ACC112 (cell line): ENCODE measurements around the gene IL1R2.

Experiments
- H2AFZ ChIP-seq: fragments of 200-600 bp; sonication (generic); one replicate; pipeline ENCODE4 v1.6.0; 2017; ENCODE audit warnings: antibody characterized with exemption, low read length; ENCODE audit not compliant: unreplicated experiment
- H3K27ac ChIP-seq: fragments of 200-600 bp; sonication (generic); 2 replicates; pipeline ENCODE4 v1.5.1; 2014; ENCODE audit warnings: low read depth, mild to moderate bottlenecking, antibody characterized with exemption, low read length, moderate library complexity
- H3K27me3 ChIP-seq: fragments of 200-600 bp; sonication (generic); 2 replicates; pipeline ENCODE4 v1.6.1; 2014; ENCODE audit warnings: mild to moderate bottlenecking, antibody characterized with exemption, low read length, moderate library complexity, mixed read lengths; ENCODE audit not compliant: insufficient read depth
- H3K36me3 ChIP-seq: fragments of 200-600 bp; sonication (generic); 2 replicates; pipeline ENCODE4 v1.6.1; 2016; ENCODE audit warnings: mild to moderate bottlenecking, antibody characterized with exemption, low read length, moderate library complexity, mixed read lengths; ENCODE audit not compliant: insufficient read depth
- H3K4me1 ChIP-seq: fragments of 200-600 bp; sonication (generic); one replicate; pipeline ENCODE4 v1.6.1; 2016; ENCODE audit warnings: low read length, mixed read lengths; ENCODE audit not compliant: insufficient read depth, unreplicated experiment, control insufficient read depth
- H3K4me3 ChIP-seq: fragments of 200-600 bp; sonication (generic); 2 replicates; pipeline ENCODE4 v1.5.1; 2014; ENCODE audit warnings: mild to moderate bottlenecking, low read depth, low read length
- H3K79me2 ChIP-seq: fragments of 200-600 bp; sonication (generic); one replicate; pipeline ENCODE4 v1.6.0; 2016; ENCODE audit warnings: low read length; ENCODE audit not compliant: control insufficient read depth, unreplicated experiment, insufficient read depth

Gene IL1R2

DNA sequence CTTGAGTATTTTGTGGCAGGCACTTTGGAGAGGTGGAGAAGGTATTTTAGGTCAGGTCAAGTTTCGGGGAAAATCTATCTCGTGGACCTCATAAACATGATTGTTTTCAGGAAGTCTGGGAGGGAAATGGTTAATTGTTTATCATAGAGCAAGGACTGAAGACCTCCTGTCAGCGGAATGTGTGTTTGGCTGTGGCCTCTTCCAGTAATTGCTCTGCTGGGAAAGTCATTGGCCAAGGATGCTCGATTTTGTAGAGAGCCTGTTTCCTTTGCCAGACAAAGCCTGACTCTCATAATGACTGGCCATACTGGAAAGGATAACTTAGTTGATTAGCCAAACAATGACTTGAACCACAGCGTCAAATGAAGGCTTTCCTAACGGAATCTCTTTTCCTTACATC lies 30.0 kb downstream of the IL1R2 start:
- no peaks in the 10 kb centered on the region for H3K27me3 ChIP-seq
- H3K79me2 ChIP-seq, result no peaks in the 10 kb centered on the region
- peaks cover 65% of the 10 kb centered on the region for H3K4me1 ChIP-seq
- no peak overlapping the region for H2AFZ ChIP-seq
- no peaks in the 10 kb centered on the region for H3K36me3 ChIP-seq
- no peak overlapping the region for H3K4me3 ChIP-seq
- H3K27ac ChIP-seq, result peak overlapping the region; percentile 71

DNA sequence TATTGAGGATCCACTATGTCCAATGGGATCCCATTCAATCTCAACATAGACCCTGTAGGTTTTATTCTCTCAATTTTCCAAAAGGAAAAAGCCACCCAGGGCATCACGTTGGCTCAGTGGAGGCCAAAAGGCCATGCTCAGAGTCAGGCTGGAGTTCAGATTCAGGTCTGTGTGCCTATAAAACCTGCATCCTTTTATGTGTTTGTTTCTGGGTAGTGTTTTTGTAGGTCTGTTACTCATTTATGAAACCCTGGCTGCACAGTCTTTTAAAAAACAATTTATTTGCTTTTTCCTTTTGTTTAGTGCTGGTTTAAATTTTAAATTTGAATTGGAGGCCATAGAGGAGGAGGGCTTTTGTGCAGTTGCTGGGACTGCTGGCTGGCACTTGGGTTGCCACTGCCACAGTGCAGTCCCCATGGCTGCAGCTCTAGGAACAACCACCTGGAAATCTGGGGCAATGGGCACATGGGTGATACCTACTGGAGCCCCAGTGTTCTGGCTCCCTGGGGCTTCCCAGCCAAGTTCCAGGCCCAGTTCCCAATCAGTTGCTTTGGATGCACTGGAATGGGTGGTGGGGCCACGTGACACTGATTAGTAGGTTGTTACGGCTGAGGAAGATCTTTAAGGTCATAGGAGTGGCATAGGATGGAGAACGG lies 31.3 kb downstream of the IL1R2 start:
- H3K27ac ChIP-seq, result no peak overlapping the region
- H3K4me1 ChIP-seq, result peaks cover 76% of the 10 kb centered on the region

DNA sequence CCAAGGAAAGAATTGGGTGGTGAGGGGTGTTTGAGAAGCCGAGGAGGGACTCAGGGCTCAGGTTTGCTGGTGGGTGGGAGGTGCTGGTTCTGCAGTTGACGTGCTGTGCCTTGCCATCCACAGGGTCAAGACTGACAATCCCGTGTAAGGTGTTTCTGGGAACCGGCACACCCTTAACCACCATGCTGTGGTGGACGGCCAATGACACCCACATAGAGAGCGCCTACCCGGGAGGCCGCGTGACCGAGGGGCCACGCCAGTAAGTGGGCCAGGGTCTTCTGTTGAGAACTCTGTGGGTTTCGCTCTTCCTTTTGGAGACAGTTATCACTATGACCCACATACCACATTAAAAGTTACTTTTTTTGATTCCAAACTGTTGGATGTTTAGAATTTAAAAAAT lies 32.6 kb downstream of the IL1R2 start:
- H3K79me2 ChIP-seq, result no peaks in the 10 kb centered on the region
- H3K27ac ChIP-seq, result peak overlapping the region; percentile 96
- H2AFZ ChIP-seq, result no peak overlapping the region
- H3K4me3 ChIP-seq, result no peak overlapping the region
- H3K36me3 ChIP-seq, result no peaks in the 10 kb centered on the region
- H3K27me3 ChIP-seq, result no peaks in the 10 kb centered on the region
- peaks cover 73% of the 10 kb centered on the region for H3K4me1 ChIP-seq

More for the DNA sequence above, 31.3 kb downstream of the IL1R2 start:
- no peak overlapping the region for H3K4me3 ChIP-seq
- no peak overlapping the region for H2AFZ ChIP-seq
- no peaks in the 10 kb centered on the region for H3K27me3 ChIP-seq
- no peaks in the 10 kb centered on the region for H3K79me2 ChIP-seq
- no peaks in the 10 kb centered on the region for H3K36me3 ChIP-seq

DNA sequence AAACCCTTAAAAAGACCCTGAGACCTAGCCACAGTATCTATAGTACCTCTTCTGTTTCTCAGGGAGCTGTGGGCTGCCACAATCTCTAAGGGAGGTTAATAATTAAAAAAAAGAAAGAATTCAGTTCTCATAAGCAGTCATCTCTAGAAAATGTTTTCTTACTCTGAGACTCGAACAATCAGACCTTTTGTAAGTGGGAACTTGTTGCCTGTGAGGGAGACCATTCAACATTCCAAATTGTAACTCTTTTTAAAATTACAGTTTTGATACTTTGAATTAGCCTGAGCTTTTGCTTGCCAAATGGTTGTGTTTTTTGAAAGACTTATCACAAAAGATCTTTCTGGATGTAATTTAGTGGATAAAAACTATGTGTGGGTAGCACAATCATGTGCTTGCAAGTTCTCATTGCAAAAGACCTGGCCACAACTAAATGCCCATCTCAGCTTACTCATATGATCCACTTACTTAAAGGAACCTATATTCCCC lies 33.3 kb downstream of the IL1R2 start:
- Histone ChIP-seq H3K79me2 (no peaks in the 10 kb centered on the region), H3K4me1 (peaks cover 66% of the 10 kb centered on the region), H2AFZ (peak overlapping the region; percentile 76), H3K27me3 (no peaks in the 10 kb centered on the region), H3K4me3 (no peak overlapping the region), H3K36me3 (no peaks in the 10 kb centered on the region), H3K27ac (peak overlapping the region; percentile 96)

DNA sequence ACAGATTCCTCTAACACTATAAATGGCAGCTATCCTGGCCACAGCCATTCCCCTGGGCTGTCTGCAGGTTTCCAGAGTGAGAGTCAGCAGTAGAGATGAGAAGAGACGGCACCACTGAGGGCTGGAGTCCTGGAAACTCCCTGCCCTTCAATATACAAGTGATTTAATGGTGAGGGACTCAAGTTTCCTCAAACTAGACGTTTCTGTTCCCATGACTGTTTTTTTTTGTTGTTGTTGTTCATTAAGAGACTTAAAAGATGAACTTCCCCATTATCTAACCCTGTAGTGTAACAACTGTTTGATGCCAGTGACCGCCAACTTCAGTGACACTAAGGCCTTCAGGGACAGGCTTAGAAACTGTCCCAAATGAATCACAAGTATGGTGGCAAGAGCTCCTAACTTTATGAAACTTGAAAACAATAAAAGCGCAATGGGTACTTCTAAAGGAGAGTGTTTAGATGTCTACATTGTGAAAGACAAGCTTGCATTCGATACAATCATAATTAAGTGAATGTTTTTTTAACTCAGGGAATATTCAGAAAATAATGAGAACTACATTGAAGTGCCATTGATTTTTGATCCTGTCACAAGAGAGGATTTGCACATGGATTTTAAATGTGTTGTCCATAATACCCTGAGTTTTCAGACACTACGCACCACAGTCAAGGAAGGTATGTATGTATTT lies 34.0 kb downstream of the IL1R2 start:
- Histone ChIP-seq H3K4me3 (no peak overlapping the region), H3K4me1 (peaks cover 61% of the 10 kb centered on the region), H3K27me3 (no peaks in the 10 kb centered on the region), H3K79me2 (no peaks in the 10 kb centered on the region), H2AFZ (peak overlapping the region; percentile 76), H3K27ac (peak overlapping the region; percentile 96), H3K36me3 (no peaks in the 10 kb centered on the region)

DNA sequence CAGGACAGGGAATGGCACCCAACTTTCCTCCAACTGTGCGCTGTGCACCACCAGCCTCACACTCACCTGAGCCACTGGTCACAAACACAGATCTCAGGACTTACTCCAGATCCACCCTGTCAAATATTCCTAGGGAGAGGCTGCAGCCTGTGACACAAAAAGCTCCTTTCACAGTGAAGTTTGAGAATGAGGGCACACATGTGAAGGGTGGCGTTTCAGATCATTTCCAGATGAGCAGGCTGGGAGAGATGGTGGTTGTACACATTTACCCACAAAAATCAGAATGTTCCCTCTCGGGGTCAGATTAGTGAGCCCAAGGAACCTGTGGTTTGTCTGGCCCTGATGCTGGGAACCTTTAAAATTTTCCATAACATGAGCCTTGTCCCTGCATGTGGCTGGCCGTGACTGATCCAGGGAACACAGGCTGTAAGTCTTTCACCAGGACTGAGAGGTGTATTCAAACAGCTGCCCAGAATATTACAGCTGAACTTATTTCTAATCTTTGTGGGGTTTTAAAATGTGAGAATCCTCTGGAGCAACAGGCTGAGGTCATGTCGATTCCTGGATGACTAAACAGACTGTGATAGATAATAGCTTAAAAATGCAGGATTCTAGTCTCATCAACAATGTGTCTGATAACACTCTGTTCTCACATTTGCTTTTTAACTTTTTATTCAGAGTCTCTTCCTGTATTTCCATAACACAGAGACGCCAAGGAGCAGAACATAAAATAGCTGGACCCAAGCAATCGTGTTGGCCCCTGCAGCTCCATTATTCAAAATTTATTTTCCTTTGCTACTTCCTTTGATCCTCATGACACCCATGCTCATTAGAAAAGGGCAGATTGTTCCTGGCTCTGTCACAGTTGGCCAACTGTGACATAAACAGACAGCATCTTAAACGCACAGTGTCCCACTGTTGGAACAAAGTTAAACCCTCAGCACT lies 35.5 kb downstream of the IL1R2 start:
- peak overlapping the region; percentile 19 for H2AFZ ChIP-seq
- peak overlapping the region; percentile 96 for H3K27ac ChIP-seq
- peak overlapping the region; percentile 10; the same call in 1 of the 2 replicates for H3K4me3 ChIP-seq
- no peaks in the 10 kb centered on the region for H3K27me3 ChIP-seq
- H3K36me3 ChIP-seq, result no peaks in the 10 kb centered on the region
- peaks cover 53% of the 10 kb centered on the region for H3K4me1 ChIP-seq
- H3K79me2 ChIP-seq, result no peaks in the 10 kb centered on the region

DNA sequence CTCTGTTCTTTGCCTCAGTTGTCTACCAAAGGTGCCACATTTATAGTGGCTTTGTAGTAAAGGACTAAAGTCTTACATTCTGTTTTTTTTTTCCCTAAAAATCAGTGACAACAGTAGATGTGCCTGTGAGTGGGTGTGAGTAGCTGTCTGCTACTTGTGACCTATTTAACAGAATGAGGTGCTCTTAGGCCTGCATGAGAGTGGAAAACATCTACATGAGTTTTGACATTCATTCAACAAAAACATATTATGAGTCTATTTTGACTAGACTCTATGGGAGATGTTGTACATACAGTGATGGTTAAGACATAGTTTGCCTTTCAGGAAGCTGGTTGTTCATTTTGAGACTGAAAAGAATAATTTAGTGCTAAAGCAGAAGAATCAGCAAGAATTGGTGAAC lies 36.7 kb downstream of the IL1R2 start:
- Histone ChIP-seq H3K4me3 (no peak overlapping the region), H3K27ac (peak overlapping the region; percentile 96), H2AFZ (no peak overlapping the region), H3K36me3 (no peaks in the 10 kb centered on the region), H3K4me1 (peaks cover 64% of the 10 kb centered on the region), H3K27me3 (no peaks in the 10 kb centered on the region), H3K79me2 (no peaks in the 10 kb centered on the region)

DNA sequence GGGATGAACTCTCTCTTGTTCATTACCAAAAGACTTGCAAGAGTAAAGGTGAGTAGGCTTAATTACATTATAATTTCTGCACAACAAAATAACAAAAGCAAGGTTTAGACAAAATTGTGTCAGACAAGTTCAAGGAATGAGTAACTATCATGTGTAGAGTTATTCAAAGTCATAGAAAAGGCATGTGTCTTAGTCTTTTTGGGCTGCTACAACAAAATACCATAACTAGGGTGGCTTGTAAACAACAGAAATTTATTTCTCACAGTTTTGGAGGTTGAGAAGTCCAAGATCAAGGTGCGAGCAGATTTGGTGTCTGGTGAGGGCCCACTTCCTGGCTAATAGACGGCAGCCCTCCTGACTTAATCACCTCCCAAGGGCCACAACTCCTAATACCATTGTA lies 37.6 kb downstream of the IL1R2 start:
- no peaks in the 10 kb centered on the region for H3K79me2 ChIP-seq
- no peak overlapping the region for H3K4me3 ChIP-seq
- H3K36me3 ChIP-seq, result no peaks in the 10 kb centered on the region
- H2AFZ ChIP-seq, result peak overlapping the region; percentile 21
- H3K27ac ChIP-seq, result peak overlapping the region; percentile 96
- H3K4me1 ChIP-seq, result peaks cover 68% of the 10 kb centered on the region
- H3K27me3 ChIP-seq, result no peaks in the 10 kb centered on the region

DNA sequence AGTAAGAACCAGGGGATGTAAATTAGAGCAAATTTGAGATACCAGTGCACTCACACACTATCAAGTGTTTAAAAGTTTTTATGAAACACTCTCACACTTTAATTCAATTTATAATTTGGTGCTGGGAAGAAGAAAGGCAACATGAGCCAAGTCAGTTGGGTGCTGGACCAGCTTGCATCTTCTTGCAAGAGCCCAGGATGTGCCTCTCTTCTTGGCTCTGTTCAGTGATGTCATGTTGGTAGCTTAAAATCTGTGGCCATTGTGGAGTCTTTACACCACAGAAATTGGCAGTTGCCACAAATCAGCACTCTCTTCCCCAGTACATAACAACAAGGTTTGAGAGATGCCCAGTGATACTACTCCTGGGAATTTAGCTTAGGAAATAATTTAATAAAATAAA lies 38.2 kb downstream of the IL1R2 start:
- Histone ChIP-seq H3K27me3 (no peaks in the 10 kb centered on the region), H3K4me1 (peaks cover 65% of the 10 kb centered on the region), H3K27ac (peak overlapping the region; percentile 96), H3K79me2 (no peaks in the 10 kb centered on the region), H2AFZ (no peak overlapping the region), H3K36me3 (no peaks in the 10 kb centered on the region), H3K4me3 (no peak overlapping the region)

DNA sequence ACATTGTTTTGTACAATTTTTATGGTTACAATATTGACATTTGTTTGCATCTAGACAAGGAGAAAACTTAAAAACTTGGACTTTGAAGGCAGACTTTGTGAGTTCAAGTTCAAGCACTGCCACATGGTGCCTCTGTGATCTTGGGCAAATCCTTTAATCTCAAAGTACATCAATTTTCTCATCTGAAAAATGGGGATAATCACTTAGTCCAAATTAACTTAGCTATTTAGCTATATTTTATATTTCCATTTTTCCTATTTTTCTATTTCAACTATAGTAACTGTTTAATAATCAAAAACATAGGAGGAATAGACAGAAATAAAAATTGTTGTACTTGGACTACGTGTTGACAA lies 38.7 kb downstream of the IL1R2 start:
- H3K27me3 ChIP-seq, result no peaks in the 10 kb centered on the region
- no peaks in the 10 kb centered on the region for H3K79me2 ChIP-seq
- H3K36me3 ChIP-seq, result no peaks in the 10 kb centered on the region
- no peak overlapping the region for H3K4me3 ChIP-seq
- no peak overlapping the region for H2AFZ ChIP-seq
- H3K27ac ChIP-seq, result no peak overlapping the region
- H3K4me1 ChIP-seq, result peaks cover 60% of the 10 kb centered on the region
